Ectodermal cell (in vitro differentiated cells): ENCODE measurements around the gene RC3H1.

Experiments
- H3K27ac ChIP-seq: 2 replicates; pipeline ENCODE4 v1.7.0; 2013; ENCODE audit warnings: mild to moderate bottlenecking, low read depth, low read length; ENCODE audit not compliant: insufficient read depth, poor library complexity, severe bottlenecking
- H3K27me3 ChIP-seq: 2 replicates; pipeline ENCODE4 v1.7.0; 2013; ENCODE audit warnings: mild to moderate bottlenecking, low read length; ENCODE audit not compliant: insufficient read depth, control insufficient read depth, poor library complexity, severe bottlenecking
- H3K36me3 ChIP-seq: one replicate; pipeline ENCODE4 v1.7.0; 2013; ENCODE audit warnings: low read length; ENCODE audit not compliant: control insufficient read depth, insufficient read depth
- H3K4me1 ChIP-seq: one replicate; pipeline ENCODE4 v1.7.0; 2013; ENCODE audit warnings: low read length; ENCODE audit not compliant: control insufficient read depth, insufficient read depth
- H3K4me3 ChIP-seq: 2 replicates; pipeline ENCODE4 v1.7.0; 2013; ENCODE audit warnings: low read depth, low read length, control low read depth; ENCODE audit not compliant: insufficient read depth
- H3K9me3 ChIP-seq: 2 replicates; pipeline ENCODE4 v1.7.0; 2013; ENCODE audit warnings: mild to moderate bottlenecking, low read length, moderate library complexity; ENCODE audit not compliant: control insufficient read depth
- WGBS, 2 experiments: methylation state at CpG; one replicate each; pipeline ENCODE4 v1.1.7; 2013; ENCODE audit warnings: missing lambda C conversion rate in 2 of 2; 5-methylcytosine and 5-hydroxymethylcytosine counted together

Gene RC3H1

DNA sequence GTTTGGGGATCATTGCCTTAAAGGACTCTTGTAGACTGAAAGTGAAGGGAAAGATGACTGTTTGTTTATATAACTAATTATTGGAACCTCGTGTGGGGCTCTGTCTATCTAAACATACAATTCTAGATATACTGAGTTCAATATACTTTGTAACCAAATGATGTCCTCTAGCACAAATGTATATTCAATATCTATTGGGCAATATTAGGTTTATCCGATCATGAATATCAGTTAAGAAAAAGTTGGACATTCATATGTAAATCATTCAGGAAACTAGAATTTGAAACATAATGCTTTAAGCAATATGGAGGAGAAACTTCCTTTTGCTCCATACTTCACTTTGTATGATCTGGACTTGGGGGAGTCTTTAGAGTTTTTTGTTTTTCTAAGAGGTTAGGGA lies 8.9 kb upstream of the RC3H1 start:
- Histone ChIP-seq H3K9me3 (no peaks in the 10 kb centered on the region), H3K27me3 (peaks cover 7% of the 10 kb centered on the region), H3K36me3 (no peaks in the 10 kb centered on the region), H3K4me3 (no peak overlapping the region), H3K27ac (no peak overlapping the region), H3K4me1 (no peaks in the 10 kb centered on the region)
- 80% methylated on average over 1 of the region's 2 CpGs; no CpG with 5 or more reads in 1 of the 2 experiments for WGBS, 2 experiments

DNA sequence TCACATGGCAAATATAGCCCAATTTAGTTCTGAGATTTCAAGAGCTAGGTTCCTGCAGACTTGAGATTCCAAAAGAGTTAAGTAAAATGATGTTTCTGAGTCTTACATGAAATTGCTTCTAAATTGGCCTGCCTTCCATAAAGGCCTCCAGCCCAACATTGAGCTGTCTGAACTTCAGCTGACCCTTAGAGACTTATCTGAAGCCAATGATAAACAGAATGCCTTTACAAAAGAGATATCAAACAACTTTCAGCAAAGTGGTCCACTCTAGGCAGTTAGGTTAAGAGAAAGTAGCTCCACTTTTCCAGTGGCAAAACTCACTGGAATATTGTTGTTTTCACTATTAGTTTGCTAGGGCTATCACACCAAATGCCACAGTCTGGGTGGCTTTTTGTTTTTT lies 6.3 kb upstream of the RC3H1 start:
- Histone ChIP-seq H3K4me1 (peaks cover 4% of the 10 kb centered on the region), H3K36me3 (no peaks in the 10 kb centered on the region), H3K4me3 (no peak overlapping the region), H3K27ac (no peak overlapping the region), H3K27me3 (peaks cover 7% of the 10 kb centered on the region), H3K9me3 (no peaks in the 10 kb centered on the region)

DNA sequence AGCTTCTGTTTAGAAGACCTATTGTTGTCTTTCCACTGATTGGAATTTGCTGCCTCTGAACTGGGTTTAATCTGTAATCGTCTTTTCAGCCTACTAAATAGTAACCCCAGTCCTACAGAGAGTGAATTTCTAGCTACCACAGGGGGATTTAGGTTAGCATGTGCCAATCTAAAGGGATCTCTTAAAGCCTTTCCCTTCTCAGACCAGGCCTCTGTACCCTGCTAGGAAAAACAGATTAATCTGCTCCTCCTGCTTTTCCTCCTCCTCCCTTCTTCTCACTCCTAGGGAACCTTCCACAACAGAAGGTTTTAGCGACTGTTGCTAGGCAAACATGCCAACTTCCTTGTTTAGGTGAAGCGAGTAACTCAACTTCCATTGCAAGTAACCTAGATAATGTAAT lies 1.3 kb upstream of the RC3H1 start:
- WGBS, 2 experiments = 0 to 14% methylated on average over 2 to 3 of the region's 3 CpGs
- Histone ChIP-seq H3K4me1 (peaks cover 16% of the 10 kb centered on the region), H3K36me3 (no peaks in the 10 kb centered on the region), H3K9me3 (no peaks in the 10 kb centered on the region), H3K27me3 (no peaks in the 10 kb centered on the region), H3K4me3 (peak overlapping the region; percentile 95), H3K27ac (peak overlapping the region; percentile 98)

DNA sequence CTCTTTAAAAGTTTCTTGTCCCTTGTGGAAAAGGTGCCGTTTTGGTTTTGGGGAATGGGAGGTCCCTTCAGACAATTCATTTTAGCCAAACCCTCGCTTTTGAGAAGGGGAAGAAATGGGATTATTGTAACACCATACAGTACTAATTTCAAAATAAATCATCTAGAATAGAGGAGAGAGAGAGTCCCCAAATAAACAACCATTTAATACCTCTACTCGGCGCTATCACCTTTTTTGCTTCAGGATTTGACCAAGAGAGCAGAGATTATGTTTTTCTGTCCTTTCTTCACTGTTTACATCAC lies 770 bp upstream of the RC3H1 start:
- Histone ChIP-seq H3K9me3 (no peaks in the 10 kb centered on the region), H3K27me3 (no peaks in the 10 kb centered on the region), H3K27ac (peak overlapping the region; percentile 98), H3K4me1 (peaks cover 16% of the 10 kb centered on the region), H3K36me3 (no peaks in the 10 kb centered on the region), H3K4me3 (peak overlapping the region; percentile 95)
- 37 to 42% methylated on average over 2 to 3 of the region's 4 CpGs for WGBS, 2 experiments

DNA sequence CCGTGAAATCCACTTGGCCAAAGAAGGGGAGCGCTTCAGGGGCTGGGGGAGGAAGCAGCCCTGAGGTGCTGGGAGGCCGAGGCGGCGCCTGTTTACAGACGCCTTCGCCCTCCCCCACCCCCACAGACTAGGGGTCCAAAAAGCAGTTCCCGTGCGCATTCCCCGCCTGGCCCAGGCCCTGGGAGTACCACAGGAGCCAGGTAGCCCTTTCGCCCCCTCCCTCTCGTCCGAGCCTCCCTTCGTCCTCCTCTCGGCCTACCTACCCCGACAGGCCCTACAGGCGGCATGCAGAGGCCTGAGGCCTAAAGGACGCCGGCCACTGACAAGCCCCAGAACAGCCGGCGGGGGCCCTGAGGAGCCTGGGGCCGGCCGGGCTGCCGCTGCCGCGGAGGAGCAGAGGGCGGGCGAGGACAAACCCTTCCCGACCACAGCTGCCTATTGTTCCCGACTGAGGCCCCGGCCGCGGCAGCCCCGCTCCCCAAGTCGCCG lies 522 bp downstream of the RC3H1 start:
- Histone ChIP-seq H3K36me3 (no peaks in the 10 kb centered on the region), H3K27me3 (no peaks in the 10 kb centered on the region), H3K4me1 (peaks cover 16% of the 10 kb centered on the region), H3K9me3 (no peaks in the 10 kb centered on the region), H3K27ac (peak overlapping the region; percentile 98), H3K4me3 (peak overlapping the region; percentile 95)
- WGBS, 2 experiments = 0% methylated on average over 36 of the region's 36 CpGs

DNA sequence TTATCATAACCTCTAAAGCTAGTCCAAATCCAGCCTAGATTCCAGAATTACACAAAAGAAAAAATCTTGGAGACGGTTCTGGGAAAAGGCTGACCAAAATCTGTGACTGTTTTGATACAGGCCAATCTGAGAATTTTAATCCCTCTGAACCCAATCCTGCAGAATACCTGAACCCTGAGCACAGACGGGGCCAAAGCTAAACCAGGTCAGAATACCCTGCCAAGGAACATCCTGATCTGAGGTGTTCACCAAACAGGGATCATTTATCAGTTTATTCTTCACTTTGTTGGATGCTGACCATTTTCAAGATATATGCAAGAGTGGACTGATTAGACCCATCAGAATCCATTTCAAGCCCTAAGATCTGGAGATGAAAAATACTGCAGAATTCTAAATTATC lies 3.6 kb downstream of the RC3H1 start:
- WGBS, 2 experiments = 88% methylated on average over 2 of the region's 2 CpGs
- Histone ChIP-seq H3K27ac (no peak overlapping the region), H3K9me3 (no peaks in the 10 kb centered on the region), H3K4me3 (no peak overlapping the region), H3K36me3 (no peaks in the 10 kb centered on the region), H3K4me1 (peaks cover 13% of the 10 kb centered on the region), H3K27me3 (no peaks in the 10 kb centered on the region)

DNA sequence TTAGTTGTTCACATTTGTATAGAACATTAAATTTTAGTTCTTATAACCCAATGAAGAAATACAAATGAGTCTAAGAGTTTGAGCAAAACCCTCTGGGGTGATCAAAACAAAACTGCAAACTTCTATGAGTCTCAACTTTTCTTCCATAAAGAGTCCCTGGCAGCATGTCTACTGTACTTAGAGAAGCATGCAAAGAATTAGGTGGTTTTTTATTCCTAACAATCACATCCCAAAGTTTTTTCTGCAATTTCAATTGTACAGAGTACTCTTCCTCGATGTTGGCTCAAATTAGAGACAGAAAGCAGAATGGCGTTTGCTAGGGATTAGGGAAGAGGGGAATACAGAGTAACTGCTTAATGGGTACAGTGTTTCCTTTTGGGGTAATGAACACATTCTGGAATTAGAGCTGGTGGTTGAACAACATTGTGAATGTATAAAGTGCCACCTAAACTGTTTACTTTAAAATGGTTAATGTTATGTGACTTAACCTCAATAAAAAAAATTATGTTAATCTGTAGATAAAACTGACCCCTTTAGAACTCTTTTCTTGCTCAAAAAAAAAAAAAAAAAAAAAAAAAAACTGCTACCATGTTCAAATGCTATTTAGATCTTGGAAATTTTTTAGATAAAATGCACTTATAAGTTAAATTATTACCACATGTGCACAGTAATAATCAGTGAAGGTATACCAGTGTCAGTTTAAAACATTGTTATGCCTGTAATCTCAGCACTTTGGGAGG lies 4.8 kb downstream of the RC3H1 start:
- H3K9me3 ChIP-seq = no peaks in the 10 kb centered on the region
- no peaks in the 10 kb centered on the region for H3K27me3 ChIP-seq
- no peak overlapping the region for H3K4me3 ChIP-seq
- H3K4me1 ChIP-seq = peaks cover 3% of the 10 kb centered on the region
- WGBS, 2 experiments = 76 to 89% methylated on average over 2 of the region's 2 CpGs
- no peaks in the 10 kb centered on the region for H3K36me3 ChIP-seq
- H3K27ac ChIP-seq = no peak overlapping the region

DNA sequence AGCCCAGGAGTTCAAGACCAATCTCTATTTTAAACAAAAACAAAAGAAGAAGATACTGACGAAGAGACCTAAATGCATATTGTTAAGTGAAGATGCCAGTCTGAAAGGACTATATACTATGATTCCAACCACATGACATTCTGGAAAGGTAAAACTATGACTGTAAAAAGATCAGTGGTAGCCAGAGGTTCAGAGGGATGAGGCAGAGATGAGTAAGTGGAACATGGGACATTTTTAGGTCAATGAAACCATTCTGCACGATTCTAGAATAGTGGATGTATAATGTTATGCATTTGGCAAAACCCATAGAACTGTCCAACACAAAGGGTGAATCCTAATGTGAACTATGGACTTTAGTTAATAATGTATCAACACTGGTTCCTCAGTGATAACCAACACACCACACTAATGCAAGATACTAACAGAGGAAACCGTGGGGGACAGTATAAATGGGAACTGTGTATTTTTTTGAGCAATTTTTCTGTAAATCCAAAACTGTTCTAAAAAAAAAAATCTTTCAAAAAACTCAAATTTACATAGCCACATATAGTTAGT lies 8.2 kb downstream of the RC3H1 start:
- H3K4me1 ChIP-seq = no peaks in the 10 kb centered on the region
- 97 to 100% methylated on average over 1 to 2 of the region's 3 CpGs for WGBS, 2 experiments
- no peak overlapping the region for H3K27ac ChIP-seq
- H3K9me3 ChIP-seq = no peaks in the 10 kb centered on the region
- no peaks in the 10 kb centered on the region for H3K36me3 ChIP-seq
- H3K27me3 ChIP-seq = no peaks in the 10 kb centered on the region
- no peak overlapping the region for H3K4me3 ChIP-seq

DNA sequence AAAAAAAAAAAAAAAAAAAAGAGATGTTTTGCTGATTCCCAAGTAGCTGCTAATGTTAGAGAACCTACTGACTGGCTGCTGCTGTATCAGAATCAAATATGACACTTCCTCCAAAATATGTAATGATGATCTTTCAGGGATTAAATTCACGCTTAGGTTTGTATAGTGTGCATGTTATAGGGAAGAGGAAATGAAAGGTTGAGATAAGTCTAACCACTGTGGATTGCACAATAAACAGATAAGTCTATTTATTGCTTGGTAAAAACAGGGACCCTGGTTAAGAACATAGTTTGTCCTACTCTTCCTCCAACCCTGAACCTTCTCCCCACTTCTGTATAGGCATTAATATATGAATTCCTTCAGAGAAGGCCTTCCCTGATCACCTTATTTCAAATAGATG lies 13.2 kb downstream of the RC3H1 start:
- H3K36me3 ChIP-seq = no peaks in the 10 kb centered on the region
- no peaks in the 10 kb centered on the region for H3K27me3 ChIP-seq
- no peaks in the 10 kb centered on the region for H3K4me1 ChIP-seq
- no peak overlapping the region for H3K27ac ChIP-seq
- H3K4me3 ChIP-seq = no peak overlapping the region
- 86 to 91% methylated on average over 1 of the region's 1 CpG for WGBS, 2 experiments
- H3K9me3 ChIP-seq = no peaks in the 10 kb centered on the region

DNA sequence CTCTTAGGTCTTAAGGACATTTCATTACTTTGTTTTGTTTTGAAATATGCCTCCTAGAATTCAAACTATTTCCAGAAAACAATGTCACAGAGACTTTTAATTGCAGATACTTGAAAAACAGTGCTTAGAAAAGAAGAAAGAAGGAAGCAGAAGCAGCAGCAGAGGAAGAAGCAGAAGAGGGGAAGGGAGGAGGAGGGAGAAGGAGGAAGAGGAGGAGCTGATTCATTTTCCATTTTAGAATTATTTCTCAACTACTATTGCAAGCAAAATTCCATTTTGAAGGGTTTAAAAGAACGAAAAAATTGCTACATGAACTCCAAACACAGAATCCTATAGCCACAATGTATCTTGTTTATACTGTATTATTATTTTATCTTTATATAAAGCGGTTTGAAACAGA lies 13.9 kb downstream of the RC3H1 start:
- H3K36me3 ChIP-seq = no peaks in the 10 kb centered on the region
- H3K9me3 ChIP-seq = no peaks in the 10 kb centered on the region
- WGBS, 2 experiments = 93 to 100% methylated on average over 2 of the region's 2 CpGs
- H3K27me3 ChIP-seq = no peaks in the 10 kb centered on the region
- no peak overlapping the region for H3K27ac ChIP-seq
- H3K4me1 ChIP-seq = no peaks in the 10 kb centered on the region
- H3K4me3 ChIP-seq = no peak overlapping the region
